Measurements from ENCODE around the gene LIN7C.

LIN7C gene

DNA sequence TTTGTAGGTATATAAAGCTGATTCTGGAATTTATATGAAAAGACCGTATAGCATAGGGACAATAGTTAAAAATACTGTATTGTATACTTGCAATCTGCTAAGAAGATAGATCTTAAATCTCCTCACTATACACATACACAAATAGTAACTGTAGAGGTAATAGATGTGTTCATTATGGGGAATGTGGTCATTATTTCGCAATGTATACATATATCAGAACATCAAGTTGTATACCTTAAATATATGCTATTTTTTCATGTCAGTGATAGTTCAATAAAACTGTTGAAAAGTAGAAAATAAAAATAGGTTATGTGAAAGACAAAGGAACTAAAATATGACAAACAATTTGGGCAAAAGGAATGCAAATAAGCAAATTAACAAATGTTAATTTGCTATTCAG lies 35.2 kb upstream of the LIN7C start:
- H3F3A ChIP-seq (ENCODE audit: control insufficient read depth, insufficient read depth): no peaks in the 10 kb centered on the region
- no peaks in the 10 kb centered on the region for H3K36me3 ChIP-seq (ENCODE audit: control insufficient read depth, low read length)
- no peaks in the 10 kb centered on the region for H3K9me2 ChIP-seq (replicated peaks; ENCODE audit: control insufficient read depth, low read length)
- no peak overlapping the region for H3K27ac ChIP-seq (ENCODE audit: low read depth, low read length)
- no peak overlapping the region for H3K4me3 ChIP-seq (ENCODE audit: low read length)
- H3K4me2 ChIP-seq (ENCODE audit: low read length): no peak overlapping the region
- no peaks in the 10 kb centered on the region for H3K79me2 ChIP-seq (ENCODE audit: control insufficient read depth, low read length)
- no peaks in the 10 kb centered on the region for H3K4me1 ChIP-seq (ENCODE audit: control insufficient read depth, low read length)
- TF ChIP-seq, protein P1, sequence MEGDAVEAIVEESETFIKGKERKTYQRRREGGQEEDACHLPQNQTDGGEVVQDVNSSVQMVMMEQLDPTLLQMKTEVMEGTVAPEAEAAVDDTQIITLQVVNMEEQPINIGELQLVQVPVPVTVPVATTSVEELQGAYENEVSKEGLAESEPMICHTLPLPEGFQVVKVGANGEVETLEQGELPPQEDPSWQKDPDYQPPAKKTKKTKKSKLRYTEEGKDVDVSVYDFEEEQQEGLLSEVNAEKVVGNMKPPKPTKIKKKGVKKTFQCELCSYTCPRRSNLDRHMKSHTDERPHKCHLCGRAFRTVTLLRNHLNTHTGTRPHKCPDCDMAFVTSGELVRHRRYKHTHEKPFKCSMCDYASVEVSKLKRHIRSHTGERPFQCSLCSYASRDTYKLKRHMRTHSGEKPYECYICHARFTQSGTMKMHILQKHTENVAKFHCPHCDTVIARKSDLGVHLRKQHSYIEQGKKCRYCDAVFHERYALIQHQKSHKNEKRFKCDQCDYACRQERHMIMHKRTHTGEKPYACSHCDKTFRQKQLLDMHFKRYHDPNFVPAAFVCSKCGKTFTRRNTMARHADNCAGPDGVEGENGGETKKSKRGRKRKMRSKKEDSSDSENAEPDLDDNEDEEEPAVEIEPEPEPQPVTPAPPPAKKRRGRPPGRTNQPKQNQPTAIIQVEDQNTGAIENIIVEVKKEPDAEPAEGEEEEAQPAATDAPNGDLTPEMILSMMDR (IDR thresholded peaks at IDR 0.05; ENCODE audit: low read depth, low read length, poor library complexity, severe bottlenecking): no peak
- TF ChIP-seq EZH2phosphoT487 (IDR thresholded peaks at IDR 0.05; ENCODE audit: borderline replicate concordance, low read length): no peak
- H3K9me3 ChIP-seq (ENCODE audit: control insufficient read depth, insufficient read depth, low read length): no peaks in the 10 kb centered on the region
- no peaks in the 10 kb centered on the region for H3K27me3 ChIP-seq (ENCODE audit: control insufficient read depth, low read length)
- H4K20me1 ChIP-seq (ENCODE audit: control insufficient read depth, insufficient read depth, low read depth, low read length): no peaks in the 10 kb centered on the region

GRCh38 chr11:27540051-27540450 lies 33.5 kb upstream of the LIN7C start:
- no peaks in the 10 kb centered on the region for H3K9me2 ChIP-seq (replicated peaks; ENCODE audit: control insufficient read depth, low read length)
- H3K79me2 ChIP-seq (ENCODE audit: control insufficient read depth, low read length): no peaks in the 10 kb centered on the region
- no peaks in the 10 kb centered on the region for H4K20me1 ChIP-seq (ENCODE audit: control insufficient read depth, insufficient read depth, low read depth, low read length)
- H3K4me3 ChIP-seq (ENCODE audit: low read length): no peak overlapping the region
- H3K9me3 ChIP-seq (ENCODE audit: control insufficient read depth, insufficient read depth, low read length): no peaks in the 10 kb centered on the region
- no peaks in the 10 kb centered on the region for H3K27me3 ChIP-seq (ENCODE audit: control insufficient read depth, low read length)
- no peaks in the 10 kb centered on the region for H3K4me1 ChIP-seq (ENCODE audit: control insufficient read depth, low read length)
- no peaks in the 10 kb centered on the region for H3K36me3 ChIP-seq (ENCODE audit: control insufficient read depth, low read length)
- H3K4me2 ChIP-seq (ENCODE audit: low read length): no peak overlapping the region
- no peak overlapping the region for H3K27ac ChIP-seq (ENCODE audit: low read depth, low read length)
- no peaks in the 10 kb centered on the region for H3F3A ChIP-seq (ENCODE audit: control insufficient read depth, insufficient read depth)
- TF ChIP-seq EZH2phosphoT487 (IDR thresholded peaks at IDR 0.05; ENCODE audit: borderline replicate concordance, low read length): no peak
- TF ChIP-seq, protein P1 (IDR thresholded peaks at IDR 0.05; ENCODE audit: low read depth, low read length, poor library complexity, severe bottlenecking): no peak

GRCh38 chr11:27535103-27535502 lies 28.5 kb upstream of the LIN7C start:
- no peaks in the 10 kb centered on the region for H3K4me1 ChIP-seq (ENCODE audit: control insufficient read depth, low read length)
- no peaks in the 10 kb centered on the region for H3K36me3 ChIP-seq (ENCODE audit: control insufficient read depth, low read length)
- H3K4me2 ChIP-seq (ENCODE audit: low read length): no peak overlapping the region
- no peak overlapping the region for H3K27ac ChIP-seq (ENCODE audit: low read depth, low read length)
- H4K20me1 ChIP-seq (ENCODE audit: control insufficient read depth, insufficient read depth, low read depth, low read length): no peaks in the 10 kb centered on the region
- TF ChIP-seq, protein P1 (IDR thresholded peaks at IDR 0.05; ENCODE audit: low read depth, low read length, poor library complexity, severe bottlenecking): no peak
- TF ChIP-seq EZH2phosphoT487 (IDR thresholded peaks at IDR 0.05; ENCODE audit: borderline replicate concordance, low read length): no peak
- H3F3A ChIP-seq (ENCODE audit: control insufficient read depth, insufficient read depth): no peaks in the 10 kb centered on the region
- H3K9me3 ChIP-seq (ENCODE audit: control insufficient read depth, insufficient read depth, low read length): no peaks in the 10 kb centered on the region
- no peaks in the 10 kb centered on the region for H3K9me2 ChIP-seq (replicated peaks; ENCODE audit: control insufficient read depth, low read length)
- H3K27me3 ChIP-seq (ENCODE audit: control insufficient read depth, low read length): 0 out of 2 replicates have a peak, but pooled peaks cover 3% of the 10 kb centered on the region
- no peak overlapping the region for H3K4me3 ChIP-seq (ENCODE audit: low read length)
- H3K79me2 ChIP-seq (ENCODE audit: control insufficient read depth, low read length): no peaks in the 10 kb centered on the region

Data from DOHH2 (cell line).